Ascending aorta (tissue), 2 donors: ENCODE data around the gene SLC5A12. TPM values are rescaled to one million over a fixed set of nuclear protein-coding genes. Genes with fewer than 3 reads are reported as not detected.

ENCODE experiments used
- DNase-seq, 2 donors: peaks; one replicate each; pipeline ENCODE4 v3.0.0-alpha.2; 2019; ENCODE audit warnings: low spot score in 2 of 2
- H3K27ac ChIP-seq, 2 donors: fragments of 200-600 bp; sonication (generic); one replicate each; pipeline ENCODE4 v1.5.1; 2016 to 2017; ENCODE audit warnings: mild to moderate bottlenecking in 1 of 2
- H3K27me3 ChIP-seq: fragments of 200-600 bp; sonication (generic); one replicate; pipeline ENCODE4 v1.5.1; 2017
- H3K36me3 ChIP-seq, 2 donors: fragments of 200-600 bp; sonication (generic); one replicate each; pipeline ENCODE4 v1.5.1; 2016
- H3K4me1 ChIP-seq, 2 donors: fragments of 200-600 bp; sonication (generic); one replicate each; pipeline ENCODE4 v1.5.1; 2016 to 2017; ENCODE audit warnings: mild to moderate bottlenecking in 1 of 2
- H3K4me3 ChIP-seq, 2 donors: fragments of 200-600 bp; sonication (generic); one replicate each; pipeline ENCODE4 v1.5.1; 2016 to 2017; ENCODE audit warnings: mild to moderate bottlenecking in 1 of 2
- H3K9me3 ChIP-seq, 2 donors: fragments of 200-600 bp; sonication (generic); one replicate each; pipeline ENCODE4 v1.5.1; 2016
- CTCF ChIP-seq, 3 experiments: fragments of 200-600 bp in 2 of 3; fragments of 450-650 bp in 1 of 3; sonication (generic) in 2 of 3; IDR thresholded peaks; one replicate each; pipeline ENCODE4 v1.5.1; 2016 to 2019; ENCODE audit warnings: antibody characterized with exemption in 3 of 3, mild to moderate bottlenecking in 1 of 3, moderate library complexity in 1 of 3
- intact Hi-C: fragments of 100-400 bp; cut with DNase I; formaldehyde crosslinking; loops from one replicate; pipeline ENCODE4 v1.15.1; 2023
- total RNA-seq: library from RNA; depleted of rRNA; stranded (reverse); fragments of >200 nt; gene quantifications from one replicate; pipeline ENCODE4 v1.1.0, GENCODE V29; 2016

The SLC5A12 gene
- total RNA-seq, 1 donor from 2014 or later: not detected

DNA sequence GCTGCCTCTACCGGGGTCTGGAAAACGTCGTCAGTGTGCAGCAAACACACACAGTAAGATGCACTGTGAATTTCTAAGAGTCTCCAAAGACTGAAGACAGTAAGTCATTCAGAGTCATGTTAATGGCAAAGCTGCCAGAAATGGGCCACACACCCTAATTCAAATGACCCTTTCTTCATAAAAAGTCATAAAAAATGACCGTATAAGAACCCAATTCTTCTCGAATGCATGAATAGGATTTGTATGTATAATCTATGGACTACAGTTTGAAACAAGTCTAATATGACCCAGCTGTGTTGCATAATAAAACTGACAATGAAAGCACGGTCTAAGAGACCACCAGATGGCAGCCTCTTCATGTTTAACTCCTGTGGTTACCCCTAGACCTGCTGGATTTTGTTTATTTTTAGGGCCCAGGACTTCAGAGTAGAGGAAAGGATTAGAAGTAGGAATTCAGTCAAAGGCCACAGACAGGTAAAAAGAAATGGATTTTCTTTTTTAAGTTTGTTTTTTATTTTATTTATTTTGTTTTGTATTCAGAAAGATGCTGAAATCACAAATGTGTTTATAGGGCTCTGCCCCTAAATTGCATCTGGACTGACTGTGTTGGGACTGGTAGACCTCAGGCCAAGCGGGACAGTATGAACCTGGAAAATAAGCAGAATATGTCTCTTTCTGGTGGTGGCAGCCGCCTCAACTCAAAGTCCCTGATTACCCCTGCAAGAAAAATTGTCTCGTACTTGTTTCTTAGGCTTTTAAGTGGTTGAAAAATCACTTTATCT, 32.1 kb upstream of the SLC5A12 start:
- Histone ChIP-seq H3K4me1 (peaks cover 0 to 9% of the 10 kb centered on the region in 2 donors), H3K4me3 (no peak overlapping the region), H3K36me3 (no peaks in the 10 kb centered on the region), H3K27ac (no peak overlapping the region), H3K27me3 (no peaks in the 10 kb centered on the region), H3K9me3 (no peaks in the 10 kb centered on the region)
- peak; percentile 61 to 91 (median 81) for TF ChIP-seq CTCF (IDR thresholded peaks at IDR 0.05)
- DNase-seq: peak in 1 of 2 donors; percentile 79
- intact Hi-C loops: loop anchor here (1.0 to 10.0 kb wide), 2 partner anchors 404 to 731 kb away; no protein-coding TSS in a partner anchor

GRCh38 chr11:26749927-26750326, 28.1 kb upstream of the SLC5A12 start:
- no peaks in the 10 kb centered on the region for H3K9me3 ChIP-seq
- no peak for DNase-seq
- TF ChIP-seq CTCF (IDR thresholded peaks at IDR 0.05): no peak
- no peaks in the 10 kb centered on the region for H3K36me3 ChIP-seq
- H3K27me3 ChIP-seq: no peaks in the 10 kb centered on the region
- no peak overlapping the region for H3K4me3 ChIP-seq
- H3K27ac ChIP-seq: no peak overlapping the region
- H3K4me1 ChIP-seq: no peaks in the 10 kb centered on the region
- intact Hi-C loops: loop anchor here (10.0 kb wide), 1 partner anchor 735 kb away; no protein-coding TSS in a partner anchor

DNA sequence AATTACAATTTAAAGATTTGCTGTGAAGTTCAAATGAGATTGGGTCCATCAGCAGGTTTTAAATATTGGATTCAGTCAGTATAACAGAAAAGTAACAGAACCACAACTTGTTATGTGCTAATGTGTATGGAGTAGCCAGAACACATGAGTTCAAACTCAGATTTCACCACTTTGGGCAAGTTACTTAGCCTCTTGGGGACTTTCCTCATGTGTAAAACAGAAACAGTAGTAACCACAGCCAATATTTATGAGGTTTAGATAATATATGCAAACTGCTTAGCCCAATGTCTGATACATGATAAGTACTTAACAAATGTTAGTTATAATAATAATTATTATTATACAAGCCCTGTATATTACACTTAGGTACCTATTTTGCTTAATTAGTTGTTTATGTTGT, 21.8 kb upstream of the SLC5A12 start:
- no peaks in the 10 kb centered on the region for H3K36me3 ChIP-seq
- H3K27ac ChIP-seq: no peak overlapping the region
- H3K9me3 ChIP-seq: no peaks in the 10 kb centered on the region
- H3K27me3 ChIP-seq: no peaks in the 10 kb centered on the region
- intact Hi-C loops: no loop called here
- no peak overlapping the region for H3K4me3 ChIP-seq
- no peak for DNase-seq
- no peak for TF ChIP-seq CTCF (IDR thresholded peaks at IDR 0.05)
- H3K4me1 ChIP-seq: no peaks in the 10 kb centered on the region

GRCh38 chr11:26742966-26743365, 21.1 kb upstream of the SLC5A12 start:
- no peaks in the 10 kb centered on the region for H3K27me3 ChIP-seq
- H3K4me1 ChIP-seq: no peaks in the 10 kb centered on the region
- TF ChIP-seq CTCF (IDR thresholded peaks at IDR 0.05): no peak
- H3K36me3 ChIP-seq: no peaks in the 10 kb centered on the region
- H3K27ac ChIP-seq: no peak overlapping the region
- no peaks in the 10 kb centered on the region for H3K9me3 ChIP-seq
- no peak overlapping the region for H3K4me3 ChIP-seq
- intact Hi-C loops: no loop called here
- DNase-seq: no peak

DNA sequence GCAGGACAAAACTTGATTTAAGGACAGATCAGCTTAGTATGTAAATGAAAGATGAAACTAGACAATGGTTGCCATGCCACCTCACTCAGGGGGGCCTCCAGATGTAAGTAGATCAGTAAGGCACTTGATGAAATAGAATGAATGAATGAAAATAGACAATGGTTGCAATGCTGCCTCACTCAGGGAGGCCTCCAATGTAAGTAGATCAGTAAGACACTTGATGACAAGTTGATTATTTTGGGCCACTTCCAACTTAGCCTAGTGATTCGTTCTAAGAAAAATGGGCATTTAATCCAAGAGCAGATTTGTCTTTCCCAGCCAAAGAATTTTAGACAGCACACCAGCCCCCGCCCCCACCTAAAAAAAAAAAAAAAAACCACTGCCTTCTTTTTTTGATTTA, 19.2 kb upstream of the SLC5A12 start:
- intact Hi-C loops: no loop called here
- Histone ChIP-seq H3K4me1 (no peaks in the 10 kb centered on the region), H3K36me3 (no peaks in the 10 kb centered on the region), H3K27me3 (no peaks in the 10 kb centered on the region), H3K27ac (no peak overlapping the region), H3K4me3 (no peak overlapping the region), H3K9me3 (no peaks in the 10 kb centered on the region)
- TF ChIP-seq CTCF (IDR thresholded peaks at IDR 0.05): no peak
- DNase-seq: no peak
